PFSK-1 (cell line): ENCODE results near the gene TGM6.

Source experiments
- POLR2AphosphoS5 ChIP-seq: IDR thresholded peaks from 2 replicates; pipeline ENCODE4 v1.6.1; 2012; ENCODE audit warnings: low read depth, mild to moderate bottlenecking, control low read depth, low read length, moderate library complexity
- TAF1 ChIP-seq: IDR thresholded peaks from 2 replicates; pipeline ENCODE4 v1.6.1; 2012; ENCODE audit warnings: low read length, control low read depth, borderline replicate concordance; ENCODE audit not compliant: insufficient read depth

DNA sequence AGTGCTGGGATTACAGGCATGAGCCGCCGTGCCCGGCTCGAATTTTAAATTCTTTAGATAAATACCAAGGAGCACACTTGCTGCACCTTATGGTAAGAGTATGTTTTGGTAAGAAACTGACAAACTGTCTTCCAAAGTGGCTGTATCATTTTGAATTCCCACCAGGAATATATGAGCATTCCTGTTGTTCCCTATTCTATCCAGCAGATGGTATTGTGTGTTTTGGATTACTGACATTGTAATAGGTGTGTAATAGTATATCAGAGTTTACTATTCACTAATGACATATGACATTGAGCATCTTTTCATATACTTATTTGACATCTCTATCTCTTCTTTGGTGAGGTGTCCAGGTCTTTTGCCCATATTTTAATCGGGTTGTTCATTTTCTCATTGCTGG is 40.5 kb downstream of the TGM6 start:
- TF ChIP-seq TAF1 (no peak), POLR2AphosphoS5 (no peak)
